Measurements from ENCODE around the gene MEA1. TPM values are rescaled to one million over a fixed set of nuclear protein-coding genes. Genes with fewer than 3 reads are reported as not detected.

The MEA1 gene
- total RNA-seq, 2 donors from 2014 or later = 29.6 to 50.3 TPM

GRCh38 chr6:42979523-42980177 is 34.1 kb downstream of the MEA1 start:
- TF ChIP-seq CTCF (IDR thresholded peaks at IDR 0.05) = no peak
- Histone ChIP-seq H3K4me1 (peaks cover 0 to 25% of the 10 kb centered on the region in 2 donors), H3K27me3 (no peaks in the 10 kb centered on the region), H3K9me3 (no peaks in the 10 kb centered on the region), H3K27ac (peak overlapping the region; percentile 84), H3K36me3 (no peaks in the 10 kb centered on the region), H3K4me3 (peak overlapping the region; percentile 71 to 95)
- DNase-seq (ENCODE audit: low spot score) = no peak

- peak; percentile 88 for DNase-seq (ENCODE audit: low spot score)
- Histone ChIP-seq H3K4me1 (peaks cover 0 to 25% of the 10 kb centered on the region in 2 donors), H3K36me3 (no peaks in the 10 kb centered on the region), H3K4me3 (peak within 1 kb of the TSS; percentile 71 to 95), H3K9me3 (no peaks in the 10 kb centered on the region), H3K27ac (peak within 1 kb of the TSS; percentile 84), H3K27me3 (no peaks in the 10 kb centered on the region)
- peak in 1 of 2 donors; percentile 15 for TF ChIP-seq CTCF (IDR thresholded peaks at IDR 0.05)
These were observed 34.8 kb downstream of the MEA1 start, which contains the start of gene PEX6 for GRCh38 chr6:42978839-42979522. Gene PEX6, minus strand, starts transcription at chr6:42979181. Its CDS starts 31 bp downstream, at chr6:42979150.

- no peaks in the 10 kb centered on the region for H3K27me3 ChIP-seq
- H3K4me1 ChIP-seq = peaks cover 0 to 20% of the 10 kb centered on the region in 2 donors
- H3K36me3 ChIP-seq = no peaks in the 10 kb centered on the region
- H3K4me3 ChIP-seq = peak overlapping the region; percentile 71 to 95
- peak overlapping the region; percentile 84 for H3K27ac ChIP-seq
- no peaks in the 10 kb centered on the region for H3K9me3 ChIP-seq
- no peak for TF ChIP-seq CTCF (IDR thresholded peaks at IDR 0.05)
- DNase-seq (ENCODE audit: low spot score) = no peak
These were observed 35.3 kb downstream of the MEA1 start for GRCh38 chr6:42978487-42978838.

GRCh38 chr6:42974919-42975505 is 38.7 kb downstream of the MEA1 start:
- no peaks in the 10 kb centered on the region for H3K9me3 ChIP-seq
- no peaks in the 10 kb centered on the region for H3K36me3 ChIP-seq
- no peak for DNase-seq (ENCODE audit: low spot score)
- no peak overlapping the region for H3K4me3 ChIP-seq
- peaks cover 0 to 28% of the 10 kb centered on the region in 2 donors for H3K4me1 ChIP-seq
- no peak for TF ChIP-seq CTCF (IDR thresholded peaks at IDR 0.05)
- H3K27me3 ChIP-seq = no peaks in the 10 kb centered on the region
- no peak overlapping the region for H3K27ac ChIP-seq

- Histone ChIP-seq H3K4me1 (peaks cover 0 to 21% of the 10 kb centered on the region in 2 donors), H3K4me3 (no peak overlapping the region), H3K9me3 (no peaks in the 10 kb centered on the region), H3K27me3 (no peaks in the 10 kb centered on the region), H3K36me3 (no peaks in the 10 kb centered on the region), H3K27ac (no peak overlapping the region)
- TF ChIP-seq CTCF (IDR thresholded peaks at IDR 0.05) = no peak
- no peak for DNase-seq (ENCODE audit: low spot score)
These were observed 39.8 kb downstream of the MEA1 start for GRCh38 chr6:42973926-42974325.

Data from right atrium auricular region (tissue), 2 donors.